Neural progenitor cell (in vitro differentiated cells): ENCODE measurements around the gene PCSK9. TPM values are rescaled to one million over a fixed set of nuclear protein-coding genes. Genes with fewer than 3 reads are reported as not detected.

ENCODE experiments used
- DNase-seq: peaks from one replicate; pipeline ENCODE4 v3.0.0-alpha.2; 2016; ENCODE audit warnings: low spot score
- H2AFZ ChIP-seq: fragments of 200-600 bp; sonication (generic); replicated peaks from 2 replicates; pipeline ENCODE4 v1.6.1; 2016; ENCODE audit warnings: antibody characterized with exemption
- H3F3A ChIP-seq: fragments of 200-600 bp; sonication (generic); 2 replicates; pipeline ENCODE4 v1.6.1; 2016; ENCODE audit warnings: antibody characterized with exemption, low read depth
- H3K27ac ChIP-seq: fragments of 200-600 bp; sonication (generic); 2 replicates; pipeline ENCODE4 v1.5.1; 2016; ENCODE audit warnings: mild to moderate bottlenecking
- H3K27me3 ChIP-seq: fragments of 200-600 bp; sonication (generic); 2 replicates; pipeline ENCODE4 v1.6.1; 2016; ENCODE audit warnings: mild to moderate bottlenecking, moderate library complexity
- H3K36me3 ChIP-seq: fragments of 200-600 bp; sonication (generic); 2 replicates; pipeline ENCODE4 v1.5.1; 2016
- H3K4me1 ChIP-seq: fragments of 200-600 bp; sonication (generic); 2 replicates; pipeline ENCODE4 v1.6.1; 2016; ENCODE audit warnings: mixed run types
- H3K4me2 ChIP-seq: fragments of 200-600 bp; sonication (generic); 2 replicates; pipeline ENCODE4 v1.6.1; 2016
- H3K4me3 ChIP-seq: fragments of 200-600 bp; sonication (generic); 2 replicates; pipeline ENCODE4 v1.5.1; 2016
- H3K79me2 ChIP-seq: fragments of 200-600 bp; sonication (generic); 2 replicates; pipeline ENCODE4 v1.6.1; 2016; ENCODE audit warnings: low read depth
- H3K9ac ChIP-seq: fragments of 200-600 bp; sonication (generic); 2 replicates; pipeline ENCODE4 v1.6.1; 2016
- H3K9me3 ChIP-seq: fragments of 200-600 bp; sonication (generic); 2 replicates; pipeline ENCODE4 v1.5.1; 2016; ENCODE audit warnings: low read depth
- H4K20me1 ChIP-seq: fragments of 200-600 bp; sonication (generic); 2 replicates; pipeline ENCODE4 v1.6.1; 2016; ENCODE audit warnings: low read depth
- H3K27ac Mint-ChIP-seq: 3 replicates; pipeline ENCODE4 v1.8.0; 2021; ENCODE audit warnings: mixed read lengths
- H3K27me3 Mint-ChIP-seq: 2 replicates; pipeline ENCODE4 v1.8.0; 2022; ENCODE audit warnings: low read depth, mild to moderate bottlenecking, inconsistent platforms, moderate library complexity, mixed read lengths; ENCODE audit not compliant: insufficient read depth
- H3K36me3 Mint-ChIP-seq: 3 replicates; pipeline ENCODE4 v1.8.0; 2021; ENCODE audit warnings: mixed read lengths
- H3K4me1 Mint-ChIP-seq: 3 replicates; pipeline ENCODE4 v1.8.0; 2021; ENCODE audit warnings: mixed read lengths
- H3K4me3 Mint-ChIP-seq: 3 replicates; pipeline ENCODE4 v1.8.0; 2021; ENCODE audit warnings: mild to moderate bottlenecking, moderate library complexity, mixed read lengths
- H3K9me3 Mint-ChIP-seq: 3 replicates; pipeline ENCODE4 v1.8.0; 2020; ENCODE audit warnings: mixed read lengths
- EZH2 ChIP-seq: fragments of 200-600 bp; sonication (generic); IDR thresholded peaks from 2 replicates; pipeline ENCODE4 v1.6.1; 2017; ENCODE audit warnings: antibody characterized with exemption, mild to moderate bottlenecking, moderate library complexity
- EZH2phosphoT487 ChIP-seq: fragments of 200-600 bp; sonication (generic); IDR thresholded peaks from 2 replicates; pipeline ENCODE4 v1.6.1; 2017; ENCODE audit warnings: antibody characterized with exemption
- total RNA-seq: library from RNA; depleted of rRNA; stranded (reverse); fragments of >200 nt; gene quantifications from 2 replicates; pipeline ENCODE4 v1.2.3, GENCODE V29; 2015; ENCODE audit warnings: low replicate concordance
- TF ChIP-seq, protein P1 (sequence below): fragments of 200-600 bp; sonication (generic); IDR thresholded peaks from 2 replicates; pipeline ENCODE4 v1.5.1; 2017; ENCODE audit warnings: antibody characterized with exemption, mild to moderate bottlenecking

Gene PCSK9
- total RNA-seq, 1 donor from 2014 or later = 4.5 TPM

DNA sequence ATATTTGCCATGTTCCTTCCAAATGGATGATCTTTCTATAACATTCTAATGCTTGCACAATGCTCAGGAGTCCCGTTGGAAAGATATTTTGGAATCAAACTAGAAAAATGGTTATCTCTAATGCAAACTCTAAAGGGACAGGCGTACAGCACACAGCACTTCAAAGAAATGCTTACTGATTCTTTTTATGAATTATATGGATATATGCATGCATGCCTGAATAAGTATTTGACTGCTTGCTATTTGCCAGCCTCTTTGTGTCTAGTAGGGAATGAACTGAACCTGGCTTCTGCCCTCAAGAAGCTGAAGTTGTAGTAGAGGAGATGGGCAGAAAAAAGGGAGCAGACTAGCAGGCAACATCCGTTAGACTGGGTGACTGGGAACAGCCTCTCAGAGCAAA lies 48.1 kb downstream of the PCSK9 start:
- Histone ChIP-seq H3K4me2 (no peak overlapping the region), H3K9ac (no peak overlapping the region), H3K27ac (no peak overlapping the region), H3K79me2 (no peaks in the 10 kb centered on the region), H4K20me1 (no peaks in the 10 kb centered on the region), H3F3A (no peaks in the 10 kb centered on the region), H3K27me3 (no peaks in the 10 kb centered on the region), H3K36me3 (peaks cover 33% of the 10 kb centered on the region), H3K4me3 (no peak overlapping the region), H2AFZ (no peak overlapping the region), H3K4me1 (no peaks in the 10 kb centered on the region), H3K9me3 (no peaks in the 10 kb centered on the region)
- Mint-ChIP-seq H3K4me1 (no peaks in the 10 kb centered on the region), H3K9me3 (no peaks in the 10 kb centered on the region), H3K36me3 (peaks cover 38% of the 10 kb centered on the region), H3K27me3 (no peaks in the 10 kb centered on the region), H3K4me3 (no peak overlapping the region), H3K27ac (no peak overlapping the region)
- TF ChIP-seq EZH2 = no peak
- TF ChIP-seq, protein P1, sequence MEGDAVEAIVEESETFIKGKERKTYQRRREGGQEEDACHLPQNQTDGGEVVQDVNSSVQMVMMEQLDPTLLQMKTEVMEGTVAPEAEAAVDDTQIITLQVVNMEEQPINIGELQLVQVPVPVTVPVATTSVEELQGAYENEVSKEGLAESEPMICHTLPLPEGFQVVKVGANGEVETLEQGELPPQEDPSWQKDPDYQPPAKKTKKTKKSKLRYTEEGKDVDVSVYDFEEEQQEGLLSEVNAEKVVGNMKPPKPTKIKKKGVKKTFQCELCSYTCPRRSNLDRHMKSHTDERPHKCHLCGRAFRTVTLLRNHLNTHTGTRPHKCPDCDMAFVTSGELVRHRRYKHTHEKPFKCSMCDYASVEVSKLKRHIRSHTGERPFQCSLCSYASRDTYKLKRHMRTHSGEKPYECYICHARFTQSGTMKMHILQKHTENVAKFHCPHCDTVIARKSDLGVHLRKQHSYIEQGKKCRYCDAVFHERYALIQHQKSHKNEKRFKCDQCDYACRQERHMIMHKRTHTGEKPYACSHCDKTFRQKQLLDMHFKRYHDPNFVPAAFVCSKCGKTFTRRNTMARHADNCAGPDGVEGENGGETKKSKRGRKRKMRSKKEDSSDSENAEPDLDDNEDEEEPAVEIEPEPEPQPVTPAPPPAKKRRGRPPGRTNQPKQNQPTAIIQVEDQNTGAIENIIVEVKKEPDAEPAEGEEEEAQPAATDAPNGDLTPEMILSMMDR = no peak
- no peak for TF ChIP-seq EZH2phosphoT487
- DNase-seq = no peak

- H4K20me1 ChIP-seq = no peaks in the 10 kb centered on the region
- no peaks in the 10 kb centered on the region for H3K9me3 ChIP-seq
- no peaks in the 10 kb centered on the region for H3K27me3 ChIP-seq
- H3K79me2 ChIP-seq = no peaks in the 10 kb centered on the region
- no peaks in the 10 kb centered on the region for H3K4me1 Mint-ChIP-seq
- no peak overlapping the region for H3K27ac Mint-ChIP-seq
- H3K4me1 ChIP-seq = no peaks in the 10 kb centered on the region
- DNase-seq = no peak
- H3K4me3 ChIP-seq = no peak overlapping the region
- no peak overlapping the region for H3K9ac ChIP-seq
- H3K4me2 ChIP-seq = no peak overlapping the region
- TF ChIP-seq, protein P1 = no peak
- TF ChIP-seq EZH2phosphoT487 (no peak), EZH2 (no peak)
- no peak overlapping the region for H2AFZ ChIP-seq
- H3K27ac ChIP-seq = no peak overlapping the region
- no peaks in the 10 kb centered on the region for H3F3A ChIP-seq
- H3K36me3 ChIP-seq = peaks cover 36% of the 10 kb centered on the region
- H3K4me3 Mint-ChIP-seq = no peak overlapping the region
- no peaks in the 10 kb centered on the region for H3K9me3 Mint-ChIP-seq
- H3K36me3 Mint-ChIP-seq = peaks cover 42% of the 10 kb centered on the region
- H3K27me3 Mint-ChIP-seq = no peaks in the 10 kb centered on the region
These were observed 49.1 kb downstream of the PCSK9 start for GRCh38 chr1:55088413-55088812.

- H3K36me3 Mint-ChIP-seq = peaks cover 45% of the 10 kb centered on the region
- no peak overlapping the region for H3K4me3 Mint-ChIP-seq
- H3K4me1 Mint-ChIP-seq = no peaks in the 10 kb centered on the region
- H3F3A ChIP-seq = no peaks in the 10 kb centered on the region
- H3K27ac ChIP-seq = no peak overlapping the region
- no peak for DNase-seq
- no peaks in the 10 kb centered on the region for H3K27me3 Mint-ChIP-seq
- H3K9me3 ChIP-seq = no peaks in the 10 kb centered on the region
- no peaks in the 10 kb centered on the region for H3K27me3 ChIP-seq
- no peaks in the 10 kb centered on the region for H3K79me2 ChIP-seq
- H3K27ac Mint-ChIP-seq = no peak overlapping the region
- H2AFZ ChIP-seq = no peak overlapping the region
- H3K9ac ChIP-seq = no peak overlapping the region
- H3K4me1 ChIP-seq = no peaks in the 10 kb centered on the region
- H3K36me3 ChIP-seq = peaks cover 34% of the 10 kb centered on the region
- H3K9me3 Mint-ChIP-seq = no peaks in the 10 kb centered on the region
- H3K4me2 ChIP-seq = no peak overlapping the region
- no peak overlapping the region for H3K4me3 ChIP-seq
- no peaks in the 10 kb centered on the region for H4K20me1 ChIP-seq
- TF ChIP-seq EZH2 (no peak), EZH2phosphoT487 (no peak)
- TF ChIP-seq, protein P1 = no peak
These were observed 50.3 kb downstream of the PCSK9 start for GRCh38 chr1:55089683-55090082.
